ENCODE measurements around the gene LIMD2.
"Not testable (repeated sequence)": the region's sequence is repeated elsewhere in the genome, so short reads cannot be mapped to it uniquely, and the experiment has no call there.

DNA sequence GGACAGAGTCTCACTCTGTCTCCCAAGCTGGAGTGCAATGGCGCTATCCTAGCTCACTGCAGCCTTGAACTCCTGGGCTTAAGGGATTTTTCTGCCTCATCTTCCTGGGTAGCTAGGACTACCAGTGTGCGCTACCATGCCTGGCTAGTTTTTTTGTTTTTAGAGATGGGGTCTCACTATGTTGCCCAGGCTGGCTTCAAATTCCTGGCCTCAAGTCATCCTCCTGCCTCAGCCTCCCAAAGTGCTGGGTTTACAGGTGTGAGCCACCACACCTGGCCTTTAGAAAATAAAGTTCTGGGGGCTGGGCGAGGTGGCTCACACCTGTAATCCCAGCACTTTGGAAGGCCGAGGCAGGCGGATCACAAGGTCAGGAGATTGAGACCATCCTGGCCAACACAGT lies 20.3 kb upstream of the LIMD2 start:
- TF ChIP-seq RCOR1 (IDR thresholded peaks at IDR 0.05; ENCODE audit: low read length); EZH2phosphoT487 (IDR thresholded peaks at IDR 0.05; ENCODE audit: borderline replicate concordance, low read depth); RXRA (IDR thresholded peaks at IDR 0.05; ENCODE audit: borderline replicate concordance, low read depth): not testable (repeated sequence)

All from SK-N-SH (cell line).